ENCODE measurements around the gene AGBL5.

AGBL5 gene

GRCh38 chr2:27083410-27084296, 32.2 kb downstream of the AGBL5 start:
- H3K4me3 ChIP-seq (ENCODE audit: low read length) = no peak overlapping the region
- H3K27ac ChIP-seq (ENCODE audit: low read length) = no peak overlapping the region
- no peak overlapping the region for H3K9ac ChIP-seq (ENCODE audit: low read length)
- H3K9me3 ChIP-seq (ENCODE audit: control insufficient read depth, low read depth, low read length) = no peaks in the 10 kb centered on the region
- peaks cover 21% of the 10 kb centered on the region for H3K27me3 ChIP-seq (ENCODE audit: control insufficient read depth, insufficient read depth, low read length)
- no peaks in the 10 kb centered on the region for H3K36me3 ChIP-seq (ENCODE audit: control insufficient read depth, low read depth, low read length)
- peaks cover 7% of the 10 kb centered on the region for H3K4me1 ChIP-seq (ENCODE audit: control insufficient read depth, low read depth, low read length)

GRCh38 chr2:27084297-27085061, 33.0 kb downstream of the AGBL5 start:
- H3K9me3 ChIP-seq (ENCODE audit: control insufficient read depth, low read depth, low read length) = no peaks in the 10 kb centered on the region
- H3K9ac ChIP-seq (ENCODE audit: low read length) = no peak overlapping the region
- peaks cover 7% of the 10 kb centered on the region for H3K4me1 ChIP-seq (ENCODE audit: control insufficient read depth, low read depth, low read length)
- H3K27ac ChIP-seq (ENCODE audit: low read length) = no peak overlapping the region
- H3K36me3 ChIP-seq (ENCODE audit: control insufficient read depth, low read depth, low read length) = no peaks in the 10 kb centered on the region
- H3K4me3 ChIP-seq (ENCODE audit: low read length) = no peak overlapping the region
- H3K27me3 ChIP-seq (ENCODE audit: control insufficient read depth, insufficient read depth, low read length) = peaks cover 21% of the 10 kb centered on the region

GRCh38 chr2:27085062-27085672, 33.7 kb downstream of the AGBL5 start:
- peaks cover 7% of the 10 kb centered on the region for H3K4me1 ChIP-seq (ENCODE audit: control insufficient read depth, low read depth, low read length)
- no peak overlapping the region for H3K9ac ChIP-seq (ENCODE audit: low read length)
- peak overlapping the region; percentile 69 for H3K4me3 ChIP-seq (ENCODE audit: low read length)
- no peaks in the 10 kb centered on the region for H3K9me3 ChIP-seq (ENCODE audit: control insufficient read depth, low read depth, low read length)
- no peaks in the 10 kb centered on the region for H3K36me3 ChIP-seq (ENCODE audit: control insufficient read depth, low read depth, low read length)
- no peak overlapping the region for H3K27ac ChIP-seq (ENCODE audit: low read length)
- H3K27me3 ChIP-seq (ENCODE audit: control insufficient read depth, insufficient read depth, low read length) = peaks cover 21% of the 10 kb centered on the region

- Histone ChIP-seq H3K4me3 (ENCODE audit: low read length) (peak overlapping the region; percentile 69), H3K4me1 (ENCODE audit: control insufficient read depth, low read depth, low read length) (peaks cover 7% of the 10 kb centered on the region), H3K9ac (ENCODE audit: low read length) (peak overlapping the region; percentile 61), H3K36me3 (ENCODE audit: control insufficient read depth, low read depth, low read length) (no peaks in the 10 kb centered on the region), H3K9me3 (ENCODE audit: control insufficient read depth, low read depth, low read length) (no peaks in the 10 kb centered on the region), H3K27ac (ENCODE audit: low read length) (no peak overlapping the region), H3K27me3 (ENCODE audit: control insufficient read depth, insufficient read depth, low read length) (peaks cover 21% of the 10 kb centered on the region)
These were observed 34.2 kb downstream of the AGBL5 start for GRCh38 chr2:27085673-27086089.

GRCh38 chr2:27086090-27086723, 34.7 kb downstream of the AGBL5 start:
- Histone ChIP-seq H3K9me3 (ENCODE audit: control insufficient read depth, low read depth, low read length) (no peaks in the 10 kb centered on the region), H3K27me3 (ENCODE audit: control insufficient read depth, insufficient read depth, low read length) (peaks cover 21% of the 10 kb centered on the region), H3K9ac (ENCODE audit: low read length) (peak overlapping the region; percentile 61), H3K4me3 (ENCODE audit: low read length) (peak overlapping the region; percentile 69), H3K36me3 (ENCODE audit: control insufficient read depth, low read depth, low read length) (no peaks in the 10 kb centered on the region), H3K27ac (ENCODE audit: low read length) (no peak overlapping the region), H3K4me1 (ENCODE audit: control insufficient read depth, low read depth, low read length) (peaks cover 7% of the 10 kb centered on the region)

- Histone ChIP-seq H3K4me1 (ENCODE audit: control insufficient read depth, low read depth, low read length) (peaks cover 7% of the 10 kb centered on the region), H3K27me3 (ENCODE audit: control insufficient read depth, insufficient read depth, low read length) (peaks cover 21% of the 10 kb centered on the region), H3K27ac (ENCODE audit: low read length) (no peak within 1 kb of the TSS), H3K36me3 (ENCODE audit: control insufficient read depth, low read depth, low read length) (no peaks in the 10 kb centered on the region), H3K9ac (ENCODE audit: low read length) (peak within 1 kb of the TSS; percentile 61), H3K4me3 (ENCODE audit: low read length) (peak within 1 kb of the TSS; percentile 83), H3K9me3 (ENCODE audit: control insufficient read depth, low read depth, low read length) (no peaks in the 10 kb centered on the region)
These were observed 35.5 kb downstream of the AGBL5 start, which contains the start of gene KHK for GRCh38 chr2:27086724-27087593. Gene KHK, plus strand, starts transcription at chr2:27086772. Its CDS starts 488 bp downstream, at chr2:27087260.

GRCh38 chr2:27087823-27088410, 36.4 kb downstream of the AGBL5 start:
- H3K27ac ChIP-seq (ENCODE audit: low read length) = no peak overlapping the region
- peak overlapping the region; percentile 83 for H3K4me3 ChIP-seq (ENCODE audit: low read length)
- H3K36me3 ChIP-seq (ENCODE audit: control insufficient read depth, low read depth, low read length) = no peaks in the 10 kb centered on the region
- no peak overlapping the region for H3K9ac ChIP-seq (ENCODE audit: low read length)
- H3K9me3 ChIP-seq (ENCODE audit: control insufficient read depth, low read depth, low read length) = no peaks in the 10 kb centered on the region
- H3K27me3 ChIP-seq (ENCODE audit: control insufficient read depth, insufficient read depth, low read length) = peaks cover 21% of the 10 kb centered on the region
- peaks cover 7% of the 10 kb centered on the region for H3K4me1 ChIP-seq (ENCODE audit: control insufficient read depth, low read depth, low read length)

GRCh38 chr2:27088634-27089033, 37.2 kb downstream of the AGBL5 start:
- Histone ChIP-seq H3K9me3 (ENCODE audit: control insufficient read depth, low read depth, low read length) (no peaks in the 10 kb centered on the region), H3K27me3 (ENCODE audit: control insufficient read depth, insufficient read depth, low read length) (peaks cover 21% of the 10 kb centered on the region), H3K4me1 (ENCODE audit: control insufficient read depth, low read depth, low read length) (peaks cover 7% of the 10 kb centered on the region), H3K36me3 (ENCODE audit: control insufficient read depth, low read depth, low read length) (no peaks in the 10 kb centered on the region), H3K4me3 (ENCODE audit: low read length) (no peak overlapping the region), H3K27ac (ENCODE audit: low read length) (no peak overlapping the region), H3K9ac (ENCODE audit: low read length) (no peak overlapping the region)

- peaks cover 21% of the 10 kb centered on the region for H3K27me3 ChIP-seq (ENCODE audit: control insufficient read depth, insufficient read depth, low read length)
- no peak overlapping the region for H3K27ac ChIP-seq (ENCODE audit: low read length)
- no peaks in the 10 kb centered on the region for H3K9me3 ChIP-seq (ENCODE audit: control insufficient read depth, low read depth, low read length)
- H3K36me3 ChIP-seq (ENCODE audit: control insufficient read depth, low read depth, low read length) = no peaks in the 10 kb centered on the region
- H3K4me3 ChIP-seq (ENCODE audit: low read length) = no peak overlapping the region
- H3K4me1 ChIP-seq (ENCODE audit: control insufficient read depth, low read depth, low read length) = peaks cover 7% of the 10 kb centered on the region
- H3K9ac ChIP-seq (ENCODE audit: low read length) = no peak overlapping the region
These were observed 37.9 kb downstream of the AGBL5 start for GRCh38 chr2:27089111-27089954.

All from iPS-18a (cell line).